ENCODE measurements around the gene ERBB2. TPM values are rescaled to one million over a fixed set of nuclear protein-coding genes. Genes with fewer than 3 reads are reported as not detected.

Gene ERBB2
- total and polyA plus RNA-seq, 9 of the 15 experiments (the other 6 are each of a cell fraction or from before 2014, with no cell fraction given), result 0.74 to 5.6 (median 3.3) TPM

- in situ Hi-C loops (cut with MboI) (no loop called here), intact Hi-C loops (cut with micrococcal nuclease) (loop anchor here (5.0 kb wide), 1 partner anchor 44 kb away; the partner anchor contains the start of gene MIEN1)
- no peaks in the 10 kb centered on the region for H3K9me1 ChIP-seq (ENCODE audit: control insufficient read depth, insufficient read depth, low read length)
- H3K4me1 ChIP-seq (replicated peaks in 1 of 2; ENCODE audit: control insufficient read depth in 2 of 2, insufficient read depth in 2 of 2, low read length in 2 of 2), result peaks cover 11 to 15% of the 10 kb centered on the region in 2 experiments; a peak in 4 of 5 replicates
- peak overlapping the region; percentile 78 for H3K27ac ChIP-seq (ENCODE audit: extremely low read depth, low read depth, low read length)
- no TSS peak for BruUV-seq (replicated peaks)
- H4K20me1 ChIP-seq (replicated peaks; ENCODE audit: control insufficient read depth, insufficient read depth, low read length), result no peaks in the 10 kb centered on the region
- peak overlapping the region; percentile 50 for H3K4me3 ChIP-seq
- ChIA-PET CTCF (ENCODE audit: low intra/inter-chr PET ratio) (interaction anchor here (1.3 kb wide), 1 partner anchor 67 kb away, joined by 3 read pairs; no protein-coding TSS in a partner anchor), POLR2A (interaction anchor here (0.6 to 2.0 kb wide), 18 partner anchors 10 to 637 kb away, joined by 3 to 16 read pairs (median 3); partner anchors contain the start of gene PNMT)
- no peaks in the 10 kb centered on the region for H3K9me3 ChIP-seq (replicated peaks; ENCODE audit: control insufficient read depth, insufficient read depth, low read depth, low read length)
- H3K36me3 ChIP-seq (ENCODE audit: control insufficient read depth, insufficient read depth, low read length), result no peaks in the 10 kb centered on the region
- FAIRE-seq, result peak; percentile 19
- DNase-seq (ENCODE audit: extremely low read depth in 1 of 4, low spot score in 3 of 4), result peak in 2 of 4 experiments; percentile 32 to 37
- H3K9ac ChIP-seq (ENCODE audit: insufficient read depth in 1 of 2, low read depth in 2 of 2, low read length in 2 of 2), result peak overlapping the region; percentile 75 to 90; a peak in 3 of 4 replicates
- H2AFZ ChIP-seq (ENCODE audit: low read depth, low read length), result peak overlapping the region; percentile 87
- H3K27me3 ChIP-seq (ENCODE audit: control insufficient read depth in 2 of 2, insufficient read depth in 2 of 2, low read length in 2 of 2), result no peaks in the 10 kb centered on the region
- ATAC-seq, result peak; percentile 5
- H3K4me2 ChIP-seq (ENCODE audit: insufficient read depth, low read length), result peak overlapping the region; percentile 95
- 5% methylated on average over 6 of the region's 6 CpGs for WGBS (ENCODE audit: insufficient coverage, low coverage, missing lambda C conversion rate)
- peaks cover 7% of the 10 kb centered on the region; the same call in 2 of the 3 replicates for H3K79me2 ChIP-seq (ENCODE audit: control insufficient read depth, insufficient read depth, low read length)
- TF ChIP-seq FOSL1 (tag; conservative IDR thresholded peaks at IDR 0.05), result 0 out of 2 replicates have a peak, but pooled peaks have one; percentile 17
- TF ChIP-seq ZNF507 (tag; conservative IDR thresholded peaks at IDR 0.05), result no peak
- TF ChIP-seq NUFIP1 (IDR thresholded peaks at IDR 0.05; ENCODE audit: partially characterized antibody), result no peak
- no peak for TF ChIP-seq ZBTB7A (IDR thresholded peaks at IDR 0.05; ENCODE audit: borderline replicate concordance, control insufficient read depth, low read depth, low read length)
- no peak for TF ChIP-seq TBP (optimal IDR thresholded peaks at IDR 0.05; ENCODE audit: low read depth, low read length)
- TF ChIP-seq ARID3A (IDR thresholded peaks at IDR 0.05; ENCODE audit: borderline replicate concordance, low read depth, low read length), result no peak
- TF ChIP-seq HIVEP1 (CRISPR knock-in tag; IDR thresholded peaks at IDR 0.05), result no peak
- no peak for TF ChIP-seq POLR2A (conservative IDR thresholded peaks at IDR 0.05)
- no peak for TF ChIP-seq RB1 (IDR thresholded peaks at IDR 0.05; ENCODE audit: low read depth)
- 0 out of 4 replicates have a peak, but pooled peaks of 1 of the 2 experiments have one; percentile 1 for TF ChIP-seq MLLT1 (IDR thresholded peaks at IDR 0.05)
- TF ChIP-seq BRD4 (IDR thresholded peaks at IDR 0.05), result no peak
- no peak for TF ChIP-seq KDM4B (IDR thresholded peaks at IDR 0.05; ENCODE audit: borderline replicate concordance in 2 of 2, low read depth in 1 of 2)
- TF ChIP-seq FOXJ3 (CRISPR knock-in tag; IDR thresholded peaks at IDR 0.05), result no peak
- TF ChIP-seq HNRNPUL1 (IDR thresholded peaks at IDR 0.05; ENCODE audit: low read length), result no peak
- no peak for TF ChIP-seq ZNF316 (IDR thresholded peaks at IDR 0.05)
- no peak for TF ChIP-seq KLF6 (CRISPR knock-in tag; IDR thresholded peaks at IDR 0.05; ENCODE audit: borderline replicate concordance)
- no peak for TF ChIP-seq XRCC5 (IDR thresholded peaks at IDR 0.05; ENCODE audit: low read depth, low read length)
- TF ChIP-seq IRF2 (CRISPR knock-in tag; IDR thresholded peaks at IDR 0.05), result no peak
- no peak for TF ChIP-seq THAP12 (CRISPR knock-in tag; IDR thresholded peaks at IDR 0.05)
Observed at GRCh38 chr17:39688475-39688835, 11.4 kb upstream of the ERBB2 start.
